AML-193 (cell line): ENCODE data around the gene P2RY8.
A peak's percentile ranks its signal among the peaks of the same experiment; 100 is the strongest.
"Not testable (repeated sequence)": the region's sequence is repeated elsewhere in the genome, so short reads cannot be mapped to it uniquely, and the experiment has no call there.

Source experiments
- DNase-seq, 2 experiments: peaks; one replicate each; lab custom pipeline; 2025; lab: John Stamatoyannopoulos, UW

Gene P2RY8

GRCh38 chrX:1542994-1543725 lies 6.2 kb upstream of the P2RY8 start:
- DNase-seq = no peak

GRCh38 chrX:1539146-1539545 lies 2.2 kb upstream of the P2RY8 start:
- DNase-seq = not testable (repeated sequence)

- not testable (repeated sequence) for DNase-seq
Measured at GRCh38 chrX:1537716-1538090, 718 bp upstream of the P2RY8 start.

GRCh38 chrX:1536712-1537030 lies 314 bp downstream of the P2RY8 start:
- DNase-seq = no peak

- DNase-seq = peak; percentile 41 to 44
Measured at GRCh38 chrX:1535241-1536041, 1.5 kb downstream of the P2RY8 start.

- peak; percentile 15 to 25 for DNase-seq
Measured at GRCh38 chrX:1534301-1535168, 2.5 kb downstream of the P2RY8 start.

- no peak for DNase-seq
Measured at GRCh38 chrX:1533058-1533457, 3.9 kb downstream of the P2RY8 start.

GRCh38 chrX:1531096-1531890 lies 5.7 kb downstream of the P2RY8 start:
- DNase-seq = no peak

GRCh38 chrX:1529756-1530155 lies 7.2 kb downstream of the P2RY8 start:
- DNase-seq = no peak

GRCh38 chrX:1529328-1529727 lies 7.7 kb downstream of the P2RY8 start:
- no peak for DNase-seq

GRCh38 chrX:1528884-1529203 lies 8.1 kb downstream of the P2RY8 start:
- DNase-seq = no peak

- no peak for DNase-seq
Measured at GRCh38 chrX:1528186-1528883, 8.7 kb downstream of the P2RY8 start.

- no peak for DNase-seq
Measured at GRCh38 chrX:1527457-1527856, 9.5 kb downstream of the P2RY8 start.

- no peak for DNase-seq
Measured at GRCh38 chrX:1526565-1526964, 10.4 kb downstream of the P2RY8 start.

GRCh38 chrX:1525583-1526355 lies 11.2 kb downstream of the P2RY8 start:
- DNase-seq = no peak

GRCh38 chrX:1524874-1525582 lies 12.0 kb downstream of the P2RY8 start:
- DNase-seq = no peak

- DNase-seq = not testable (repeated sequence)
Measured at GRCh38 chrX:1522905-1523304, 14.1 kb downstream of the P2RY8 start.

- no peak for DNase-seq
Measured at GRCh38 chrX:1521459-1521956, 15.5 kb downstream of the P2RY8 start.

GRCh38 chrX:1520350-1520749 lies 16.6 kb downstream of the P2RY8 start:
- DNase-seq = no peak

GRCh38 chrX:1519022-1519497 lies 17.9 kb downstream of the P2RY8 start:
- no peak for DNase-seq
